Astrocyte (in vitro differentiated cells and primary cell): Measurements from ENCODE around the gene TBC1D16. TPM values are rescaled to one million over a fixed set of nuclear protein-coding genes. Genes with fewer than 3 reads are reported as not detected.

Source experiments
- DNase-seq: peaks from one replicate; pipeline ENCODE4 v3.0.0-alpha.2; 2010; ENCODE audit warnings: low read depth
- FAIRE-seq: peaks from 2 replicates; lab custom pipeline; 2011; peaks lifted over from hg19 to GRCh38; lab: Jason Lieb, UNC
- H2AFZ ChIP-seq: 2 replicates; pipeline ENCODE4 v1.6.0; 2012; ENCODE audit warnings: low read depth, low read length, inconsistent platforms
- H3K27ac ChIP-seq: 2 replicates; pipeline ENCODE4 v1.5.1; 2011; ENCODE audit warnings: low read depth, low read length, inconsistent platforms
- H3K27me3 ChIP-seq: 2 replicates; pipeline ENCODE4 v1.6.0; 2011; ENCODE audit warnings: low read length, inconsistent platforms; ENCODE audit not compliant: insufficient read depth
- H3K36me3 ChIP-seq: 2 replicates; pipeline ENCODE4 v1.5.1; 2011; ENCODE audit warnings: low read length, inconsistent platforms; ENCODE audit not compliant: insufficient read depth
- H3K4me1 ChIP-seq: 2 replicates; pipeline ENCODE4 v1.5.1; 2011; ENCODE audit warnings: low read length, inconsistent platforms; ENCODE audit not compliant: insufficient read depth
- H3K4me2 ChIP-seq: 2 replicates; pipeline ENCODE4 v1.6.0; 2012; ENCODE audit warnings: low read length, inconsistent platforms
- H3K4me3 ChIP-seq: 2 replicates; pipeline ENCODE4 v1.5.1; 2011; ENCODE audit warnings: low read depth, mild to moderate bottlenecking, low read length, inconsistent platforms; ENCODE audit not compliant: insufficient read depth
- H3K79me2 ChIP-seq: 2 replicates; pipeline ENCODE4 v1.6.0; 2012; ENCODE audit warnings: mild to moderate bottlenecking, low read length, inconsistent platforms; ENCODE audit not compliant: insufficient read depth
- H3K9ac ChIP-seq: 2 replicates; pipeline ENCODE4 v1.6.0; 2012; ENCODE audit warnings: mild to moderate bottlenecking, low read length, inconsistent platforms
- H3K9me3 ChIP-seq: 2 replicates; pipeline ENCODE4 v1.5.1; 2012; ENCODE audit warnings: low read depth, mild to moderate bottlenecking, low read length, inconsistent platforms; ENCODE audit not compliant: insufficient read depth
- H4K20me1 ChIP-seq: 2 replicates; pipeline ENCODE4 v1.6.0; 2012; ENCODE audit warnings: low read length, inconsistent platforms; ENCODE audit not compliant: insufficient read depth
- H3K27ac Mint-ChIP-seq: one replicate; pipeline ENCODE4 v1.8.0; 2021; ENCODE audit warnings: mild to moderate bottlenecking, mixed read lengths; ENCODE audit not compliant: unreplicated experiment
- H3K27me3 Mint-ChIP-seq: one replicate; pipeline ENCODE4 v1.8.0; 2021; ENCODE audit warnings: low read depth, mixed read lengths; ENCODE audit not compliant: unreplicated experiment
- H3K36me3 Mint-ChIP-seq: one replicate; pipeline ENCODE4 v1.8.0; 2021; ENCODE audit warnings: low read depth, mixed read lengths; ENCODE audit not compliant: unreplicated experiment
- H3K4me1 Mint-ChIP-seq: one replicate; pipeline ENCODE4 v1.8.0; 2021; ENCODE audit warnings: low read depth, mixed read lengths; ENCODE audit not compliant: unreplicated experiment
- H3K4me3 Mint-ChIP-seq: one replicate; pipeline ENCODE4 v1.8.0; 2021; ENCODE audit warnings: mild to moderate bottlenecking, moderate library complexity, mixed read lengths; ENCODE audit not compliant: unreplicated experiment
- H3K9me3 Mint-ChIP-seq: one replicate; pipeline ENCODE4 v1.8.0; 2021; ENCODE audit warnings: mild to moderate bottlenecking, mixed read lengths; ENCODE audit not compliant: unreplicated experiment
- EZH2 ChIP-seq: IDR thresholded peaks from 2 replicates; pipeline ENCODE4 v1.6.1; 2012; ENCODE audit warnings: mild to moderate bottlenecking, low read length, inconsistent platforms; ENCODE audit not compliant: insufficient read depth
- total RNA-seq: library from RNA; stranded (reverse); gene quantifications from 2 replicates; pipeline ENCODE4 v1.2.1, GENCODE V29; 2021
- TF ChIP-seq, protein P1 (sequence below): IDR thresholded peaks from 2 replicates; pipeline ENCODE4 v1.5.1; 2011; ENCODE audit warnings: low read depth, mild to moderate bottlenecking, inconsistent platforms, low read length, moderate library complexity; ENCODE audit not compliant: insufficient read depth

The TBC1D16 gene
- total RNA-seq, 1 donor from 2014 or later, result 37.6 TPM

DNA sequence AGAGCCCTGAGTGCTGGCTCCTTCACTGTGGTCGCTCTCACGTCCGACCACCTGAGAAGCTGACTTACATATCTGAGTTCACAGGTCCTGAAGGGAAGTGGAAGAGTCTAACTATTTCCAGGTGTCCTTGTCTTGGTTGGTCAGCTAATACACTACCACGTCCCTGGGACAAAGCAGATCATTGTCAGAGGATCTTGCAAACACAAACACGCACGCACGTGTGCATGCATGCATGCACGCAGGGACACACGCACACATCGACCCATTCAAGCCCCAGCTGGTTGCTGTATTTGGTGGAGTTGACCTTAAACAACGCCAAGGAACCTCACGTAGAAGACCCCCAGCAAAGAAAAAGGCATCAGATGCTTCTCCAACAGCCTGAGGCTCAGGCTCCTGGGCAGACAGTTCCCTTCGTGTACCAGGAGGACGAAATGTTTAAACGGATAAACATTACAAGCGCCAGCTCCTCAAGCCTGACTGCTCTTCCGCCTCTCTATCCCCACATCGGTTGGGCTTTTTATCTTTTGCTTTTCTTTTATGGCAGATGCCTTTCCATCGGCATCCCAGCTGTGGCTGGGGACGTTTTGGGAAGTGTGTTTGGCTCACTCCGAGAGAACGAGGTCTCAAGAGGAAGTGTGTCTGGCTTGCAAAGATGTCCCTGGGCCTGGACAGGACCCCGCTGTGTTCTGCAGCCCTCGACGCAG, 95.8 kb downstream of the TBC1D16 start:
- Mint-ChIP-seq H3K4me1 (peaks cover 12% of the 10 kb centered on the region), H3K4me3 (no peak overlapping the region), H3K27ac (no peak overlapping the region), H3K36me3 (peaks cover 14% of the 10 kb centered on the region), H3K9me3 (no peaks in the 10 kb centered on the region), H3K27me3 (peaks cover 3% of the 10 kb centered on the region)
- Histone ChIP-seq H3K79me2 (no peaks in the 10 kb centered on the region), H3K4me2 (no peak overlapping the region), H2AFZ (no peak overlapping the region), H3K27ac (no peak overlapping the region), H4K20me1 (peaks cover 10% of the 10 kb centered on the region), H3K4me1 (peaks cover 2% of the 10 kb centered on the region), H3K27me3 (no peaks in the 10 kb centered on the region), H3K4me3 (no peak overlapping the region), H3K9ac (no peak overlapping the region), H3K36me3 (peaks cover 3% of the 10 kb centered on the region), H3K9me3 (no peaks in the 10 kb centered on the region)
- no peak for DNase-seq
- FAIRE-seq, result no peak
- TF ChIP-seq, protein P1, sequence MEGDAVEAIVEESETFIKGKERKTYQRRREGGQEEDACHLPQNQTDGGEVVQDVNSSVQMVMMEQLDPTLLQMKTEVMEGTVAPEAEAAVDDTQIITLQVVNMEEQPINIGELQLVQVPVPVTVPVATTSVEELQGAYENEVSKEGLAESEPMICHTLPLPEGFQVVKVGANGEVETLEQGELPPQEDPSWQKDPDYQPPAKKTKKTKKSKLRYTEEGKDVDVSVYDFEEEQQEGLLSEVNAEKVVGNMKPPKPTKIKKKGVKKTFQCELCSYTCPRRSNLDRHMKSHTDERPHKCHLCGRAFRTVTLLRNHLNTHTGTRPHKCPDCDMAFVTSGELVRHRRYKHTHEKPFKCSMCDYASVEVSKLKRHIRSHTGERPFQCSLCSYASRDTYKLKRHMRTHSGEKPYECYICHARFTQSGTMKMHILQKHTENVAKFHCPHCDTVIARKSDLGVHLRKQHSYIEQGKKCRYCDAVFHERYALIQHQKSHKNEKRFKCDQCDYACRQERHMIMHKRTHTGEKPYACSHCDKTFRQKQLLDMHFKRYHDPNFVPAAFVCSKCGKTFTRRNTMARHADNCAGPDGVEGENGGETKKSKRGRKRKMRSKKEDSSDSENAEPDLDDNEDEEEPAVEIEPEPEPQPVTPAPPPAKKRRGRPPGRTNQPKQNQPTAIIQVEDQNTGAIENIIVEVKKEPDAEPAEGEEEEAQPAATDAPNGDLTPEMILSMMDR, result no peak
- no peak for TF ChIP-seq EZH2

DNA sequence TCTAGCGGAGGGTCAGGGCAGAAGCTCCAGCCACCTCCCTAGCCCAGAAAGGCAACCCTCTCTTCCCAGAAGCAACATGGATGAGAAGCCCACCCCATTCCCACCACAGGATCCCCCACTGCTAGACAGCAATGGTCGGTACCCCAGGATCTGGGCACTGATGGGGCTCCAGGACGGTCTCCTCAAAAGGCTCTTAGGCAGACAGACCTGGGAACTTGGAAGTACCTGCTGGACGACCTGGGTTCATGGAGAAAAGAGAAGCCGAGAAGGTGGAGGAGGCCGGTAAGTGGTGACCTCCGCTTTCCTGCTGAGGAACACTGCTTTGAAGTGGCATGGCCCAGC, 96.6 kb downstream of the TBC1D16 start:
- Histone ChIP-seq H2AFZ (no peak overlapping the region), H4K20me1 (peaks cover 10% of the 10 kb centered on the region), H3K27me3 (no peaks in the 10 kb centered on the region), H3K36me3 (peaks cover 3% of the 10 kb centered on the region), H3K4me2 (no peak overlapping the region), H3K4me3 (no peak overlapping the region), H3K79me2 (no peaks in the 10 kb centered on the region), H3K4me1 (peaks cover 2% of the 10 kb centered on the region), H3K27ac (no peak overlapping the region), H3K9me3 (no peaks in the 10 kb centered on the region), H3K9ac (no peak overlapping the region)
- Mint-ChIP-seq H3K4me1 (peaks cover 12% of the 10 kb centered on the region), H3K36me3 (peaks cover 12% of the 10 kb centered on the region), H3K9me3 (no peaks in the 10 kb centered on the region), H3K4me3 (no peak overlapping the region), H3K27ac (no peak overlapping the region), H3K27me3 (peaks cover 3% of the 10 kb centered on the region)
- DNase-seq (no peak), FAIRE-seq (no peak)
- no peak for TF ChIP-seq EZH2
- TF ChIP-seq, protein P1, result no peak

DNA sequence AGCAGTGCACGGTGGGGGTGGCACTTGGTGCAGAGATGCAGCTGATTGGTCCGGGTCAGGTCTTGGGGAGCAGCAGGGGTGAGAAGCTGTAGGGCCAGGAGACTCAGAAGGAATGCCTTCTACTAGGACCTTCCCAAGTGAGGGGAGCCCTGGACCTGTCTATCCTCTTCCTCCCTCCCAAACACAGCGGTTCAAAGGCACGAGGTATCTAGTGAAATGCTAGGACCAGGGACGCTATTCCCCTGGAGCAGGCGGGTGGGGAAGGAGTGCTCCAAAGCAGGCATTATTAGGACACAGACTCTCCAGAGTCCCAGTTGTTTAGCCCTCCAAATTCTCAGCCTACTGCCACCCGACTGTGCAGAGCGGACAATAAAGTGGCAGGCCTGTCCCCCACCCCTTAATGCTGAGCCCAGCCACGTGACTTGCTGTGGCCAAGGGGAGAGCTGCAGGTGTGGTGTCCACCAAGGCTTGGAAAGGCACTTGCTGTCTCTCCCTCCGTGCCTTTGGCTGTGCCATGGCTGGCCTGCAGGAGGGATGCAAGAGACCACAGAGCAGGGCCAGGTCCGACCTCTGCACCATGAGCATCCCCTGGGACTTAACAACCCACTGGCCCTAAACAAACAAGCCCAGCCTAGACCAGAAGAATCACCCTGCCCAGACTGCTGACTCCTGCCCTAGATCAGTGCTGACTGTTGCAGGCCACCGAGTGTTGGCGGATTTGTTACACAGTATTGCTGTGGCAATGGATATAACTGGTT, 97.2 kb downstream of the TBC1D16 start:
- no peak overlapping the region for H3K4me3 ChIP-seq
- no peaks in the 10 kb centered on the region for H3K9me3 ChIP-seq
- DNase-seq, result no peak
- TF ChIP-seq, protein P1, result no peak
- TF ChIP-seq EZH2, result no peak
- Mint-ChIP-seq H3K36me3 (peaks cover 10% of the 10 kb centered on the region), H3K4me1 (peaks cover 12% of the 10 kb centered on the region), H3K27ac (no peak overlapping the region), H3K4me3 (no peak overlapping the region), H3K9me3 (no peaks in the 10 kb centered on the region), H3K27me3 (peaks cover 3% of the 10 kb centered on the region)
- H3K79me2 ChIP-seq, result no peaks in the 10 kb centered on the region
- no peak overlapping the region for H3K9ac ChIP-seq
- H4K20me1 ChIP-seq, result peaks cover 10% of the 10 kb centered on the region
- FAIRE-seq, result no peak
- no peak overlapping the region for H3K27ac ChIP-seq
- H3K4me1 ChIP-seq, result peaks cover 2% of the 10 kb centered on the region
- peaks cover 3% of the 10 kb centered on the region for H3K36me3 ChIP-seq
- H3K4me2 ChIP-seq, result no peak overlapping the region
- H3K27me3 ChIP-seq, result no peaks in the 10 kb centered on the region
- no peak overlapping the region for H2AFZ ChIP-seq
